ENCODE data around the gene SPATA31E1. TPM values are rescaled to one million over a fixed set of nuclear protein-coding genes. Genes with fewer than 3 reads are reported as not detected.

Gene SPATA31E1
- total and polyA plus RNA-seq, 10 of the 15 experiments (the other 5 are each of a cell fraction or from before 2014, with no cell fraction given) = not detected

GRCh38 chr9:87889065-87889881 lies 6.6 kb downstream of the SPATA31E1 start:
- BruUV-seq (replicated peaks) = no TSS peak
- Histone ChIP-seq H3K9me3 (replicated peaks; ENCODE audit: control insufficient read depth, insufficient read depth, low read length) (no peaks in the 10 kb centered on the region), H4K20me1 (ENCODE audit: control insufficient read depth, insufficient read depth) (no peaks in the 10 kb centered on the region), H3K27ac (ENCODE audit: control insufficient read depth, insufficient read depth) (no peak overlapping the region), H3K4me3 (no peak overlapping the region), H3K79me2 (ENCODE audit: control insufficient read depth, insufficient read depth, low read length) (no peaks in the 10 kb centered on the region), H3K36me3 (ENCODE audit: control insufficient read depth in 2 of 2, insufficient read depth in 2 of 2, low read length in 1 of 2) (no peaks in the 10 kb centered on the region), H3K4me2 (ENCODE audit: control insufficient read depth, insufficient read depth) (no peak overlapping the region), H3K27me3 (replicated peaks in 1 of 2; ENCODE audit: control insufficient read depth in 2 of 2, insufficient read depth in 2 of 2, low read length in 1 of 2) (no peaks in the 10 kb centered on the region), H3K9ac (ENCODE audit: control insufficient read depth, insufficient read depth, low read length) (no peak overlapping the region), H2AFZ (ENCODE audit: control insufficient read depth, low read depth, low read length) (no peak overlapping the region), H3K4me1 (ENCODE audit: control insufficient read depth, insufficient read depth, low read length) (no peaks in the 10 kb centered on the region)
- DNase-seq (ENCODE audit: low read depth, low spot score) (no peak), ATAC-seq (no peak), FAIRE-seq (no peak)
- RAD21 ChIA-PET (ENCODE audit: unreplicated experiment) = no interaction called here
- 7% methylated on average over 12 of the region's 12 CpGs for WGBS (ENCODE audit: insufficient coverage, insufficient replicate concordance, low lambda C conversion rate, missing lambda C conversion rate)
- intact Hi-C loops (cut with micrococcal nuclease; ENCODE audit: unreplicated experiment) = no loop called here
- in situ Hi-C loops (cut with MboI) = no loop called here
- POLR2A ChIA-PET = no interaction called here
- SMC1A ChIA-PET (ENCODE audit: uncharacterized antibody, unreplicated experiment) = no interaction called here
- no peak for TF ChIP-seq ZNF274 (IDR thresholded peaks at IDR 0.05; ENCODE audit: insufficient read depth, insufficient read length)
- TF ChIP-seq BCL3 (IDR thresholded peaks at IDR 0.05; ENCODE audit: borderline replicate concordance, insufficient read depth, low read depth, low read length, poor library complexity, severe bottlenecking) = no peak
- no peak for TF ChIP-seq MYC (IDR thresholded peaks at IDR 0.05; ENCODE audit: insufficient read depth, insufficient read length, insufficient replicate concordance, low read length, severe bottlenecking)
- no peak for TF ChIP-seq ZNF24 (IDR thresholded peaks at IDR 0.05)
- no peak for TF ChIP-seq ZBTB11 (CRISPR knock-in tag; IDR thresholded peaks at IDR 0.05)
- TF ChIP-seq PBX3 (IDR thresholded peaks at IDR 0.05; ENCODE audit: insufficient replicate concordance, low read depth, low read length) = no peak
- TF ChIP-seq RFX5 (IDR thresholded peaks at IDR 0.05; ENCODE audit: low read depth, low read length) = no peak
- TF ChIP-seq IRF5 (IDR thresholded peaks at IDR 0.05; ENCODE audit: borderline replicate concordance) = no peak
- TF ChIP-seq ETV6 (conservative IDR thresholded peaks at IDR 0.05 in 1 of 2, IDR thresholded peaks at IDR 0.05 in 1 of 2; ENCODE audit: borderline replicate concordance in 1 of 2, low read depth in 1 of 2) = no peak
- no peak for TF ChIP-seq SUZ12 (IDR thresholded peaks at IDR 0.05; ENCODE audit: unreplicated experiment)
- CTCF ChIA-PET = no interaction called here

All from GM12878 (cell line).